Measurements from ENCODE around the gene PAX5.

PAX5 gene

DNA sequence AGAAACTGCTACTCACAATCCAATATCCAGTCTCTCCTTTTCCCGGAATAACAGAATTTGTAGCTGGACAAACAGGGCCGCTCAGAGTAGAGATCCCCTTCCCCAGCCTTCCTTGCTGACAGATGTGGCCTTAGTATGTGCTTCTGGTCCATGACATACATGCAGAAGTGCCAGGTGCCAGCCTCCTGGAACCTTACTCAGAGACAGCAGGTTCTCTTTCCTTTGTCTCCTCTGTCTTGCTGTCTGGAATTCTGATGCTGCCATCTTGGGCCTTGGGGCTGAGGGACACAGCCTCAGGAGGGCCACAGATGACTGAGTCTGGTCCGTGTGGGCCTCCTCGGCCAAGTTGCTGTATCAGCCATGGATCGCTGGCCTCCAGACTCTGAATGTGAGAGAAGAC is 210.1 kb downstream of the PAX5 start:
- no peak for FAIRE-seq

DNA sequence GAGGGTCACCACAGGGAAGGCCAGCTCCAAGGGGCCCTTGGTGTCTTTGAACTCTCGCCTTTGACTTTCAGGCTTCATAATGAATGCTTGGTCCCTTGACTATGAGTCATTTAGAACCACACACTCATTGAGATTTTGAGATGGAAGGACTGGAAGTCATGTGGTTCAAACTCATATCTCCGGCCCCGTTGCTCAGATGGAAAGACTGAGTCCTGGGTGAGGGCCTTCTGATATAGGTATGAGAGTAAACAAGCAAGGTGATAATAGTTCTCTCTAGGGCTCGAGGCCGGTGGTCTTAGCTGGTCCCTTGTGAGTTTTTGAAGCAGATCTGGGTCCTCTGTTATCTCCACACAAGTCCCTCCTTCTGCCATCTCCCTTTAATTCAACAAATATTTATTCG is 210.6 kb downstream of the PAX5 start:
- no peak for FAIRE-seq

DNA sequence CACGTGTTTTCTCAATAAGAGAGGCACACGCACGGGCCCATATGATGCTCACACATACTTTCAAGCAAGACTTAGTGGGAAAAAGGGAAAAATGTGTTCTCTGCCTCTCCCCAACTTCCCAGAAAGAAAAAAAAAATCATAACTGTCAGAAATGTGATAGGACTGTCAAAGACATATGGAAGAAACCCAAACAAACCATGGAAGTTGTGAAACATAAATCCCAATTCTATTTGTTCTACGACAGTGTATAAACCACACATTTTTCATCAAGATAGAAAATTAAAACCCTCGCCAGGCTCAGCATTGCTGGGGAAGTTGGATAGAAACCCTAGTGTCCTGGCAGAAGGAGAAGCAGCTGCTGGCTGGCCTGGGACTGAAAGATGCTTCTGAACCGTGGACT is 211.9 kb downstream of the PAX5 start:
- no peak for FAIRE-seq

DNA sequence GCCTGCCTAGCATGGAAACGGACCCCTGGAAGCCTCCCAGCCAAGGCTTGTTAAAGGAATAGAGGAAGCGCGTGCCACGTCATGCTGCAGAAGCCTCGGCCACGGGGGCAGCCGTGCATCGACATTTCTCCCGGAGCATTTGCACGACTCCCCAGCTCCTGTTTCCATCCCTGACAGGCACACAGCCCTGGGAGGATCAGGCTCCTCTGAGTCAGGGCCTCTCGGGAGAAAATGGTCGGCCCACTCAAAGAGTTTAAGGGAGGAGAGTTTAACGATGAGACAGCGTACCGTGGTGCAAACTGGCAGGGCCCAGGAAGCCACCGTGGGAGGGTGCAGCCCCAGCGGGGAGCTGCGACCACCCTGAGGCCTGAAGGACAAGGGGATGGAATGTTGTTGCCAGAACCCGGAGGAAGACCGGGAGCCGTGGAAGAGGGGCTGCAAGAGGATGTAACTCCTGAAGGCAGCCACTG is 213.6 kb downstream of the PAX5 start:
- no peak for FAIRE-seq

DNA sequence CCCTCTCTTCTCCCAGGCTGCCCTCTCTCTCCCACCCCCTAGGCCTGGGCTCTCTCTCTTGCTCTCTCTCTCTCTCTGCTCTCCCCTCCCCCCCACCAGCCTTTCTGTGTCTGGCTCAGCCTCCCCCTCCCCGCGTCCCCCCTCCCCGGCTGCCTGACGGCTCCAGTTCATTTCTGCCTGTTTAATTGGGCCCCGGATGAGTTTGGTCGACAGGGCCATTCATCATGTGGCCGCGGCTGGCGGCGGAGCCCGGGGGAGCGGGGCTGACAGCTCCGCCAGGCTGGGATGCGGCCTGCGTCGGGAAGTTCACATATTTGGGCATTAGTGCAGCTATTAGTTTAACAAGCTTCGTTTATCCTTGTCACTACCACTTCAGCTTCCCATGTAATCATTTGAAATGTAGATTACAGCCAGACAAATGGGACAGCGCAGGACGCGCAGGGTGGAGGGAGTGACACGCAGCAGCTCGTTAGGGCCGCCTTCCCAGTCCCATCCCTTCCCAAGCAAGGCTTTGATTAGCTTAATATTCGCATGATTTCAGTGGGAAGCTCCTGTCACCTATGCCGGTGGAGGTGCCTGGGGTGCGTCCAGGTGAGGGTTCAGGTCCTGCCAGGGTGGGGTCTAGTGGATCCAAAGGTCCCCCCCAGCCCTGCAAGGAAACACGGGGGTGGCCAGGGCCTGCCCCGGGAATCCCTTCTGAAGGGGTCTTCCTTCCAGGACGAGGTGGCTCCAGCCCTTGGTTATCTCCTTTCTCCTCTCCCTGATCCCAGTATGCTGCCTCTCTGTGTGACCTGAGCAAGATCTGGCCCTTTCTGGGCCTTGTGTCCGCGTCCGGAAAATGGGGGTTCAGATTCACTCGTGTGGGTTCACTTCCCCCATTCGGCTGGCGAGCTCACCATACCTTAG is 214.8 kb downstream of the PAX5 start:
- FAIRE-seq = no peak

DNA sequence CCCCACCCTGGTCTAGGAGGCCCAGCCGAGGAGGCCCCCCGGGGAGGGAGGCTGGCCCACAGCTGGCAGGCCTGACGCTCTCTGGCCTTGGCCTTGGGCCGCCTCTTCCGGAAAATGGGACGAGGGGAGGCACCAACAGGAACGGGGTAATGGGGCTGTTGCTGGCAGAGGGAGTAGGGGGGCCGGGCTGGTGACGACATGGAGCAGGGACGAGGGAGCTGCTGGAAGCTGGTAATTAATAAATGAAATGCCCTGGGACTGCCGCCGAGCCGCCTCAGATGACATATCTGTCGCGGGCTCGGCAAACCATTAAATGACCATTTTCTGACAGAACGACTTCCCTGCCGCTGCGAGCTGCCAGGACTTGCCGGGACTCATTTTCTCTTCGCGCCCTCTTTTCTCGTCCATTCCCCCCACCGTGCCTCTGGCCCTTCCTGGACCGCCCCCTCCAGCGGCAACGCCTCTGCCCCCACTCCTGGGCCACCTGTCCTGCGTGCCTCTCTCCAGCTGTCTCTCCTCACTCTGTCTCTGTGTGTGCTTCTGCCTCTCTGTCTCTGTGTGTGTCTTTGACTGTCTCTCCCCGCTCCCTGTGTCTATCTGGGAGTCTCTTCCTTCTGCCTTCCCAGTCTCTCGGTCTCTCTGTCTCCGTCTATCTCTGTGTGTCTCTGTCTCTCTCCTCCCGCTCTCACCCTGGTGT is 215.7 kb downstream of the PAX5 start:
- FAIRE-seq = no peak

DNA sequence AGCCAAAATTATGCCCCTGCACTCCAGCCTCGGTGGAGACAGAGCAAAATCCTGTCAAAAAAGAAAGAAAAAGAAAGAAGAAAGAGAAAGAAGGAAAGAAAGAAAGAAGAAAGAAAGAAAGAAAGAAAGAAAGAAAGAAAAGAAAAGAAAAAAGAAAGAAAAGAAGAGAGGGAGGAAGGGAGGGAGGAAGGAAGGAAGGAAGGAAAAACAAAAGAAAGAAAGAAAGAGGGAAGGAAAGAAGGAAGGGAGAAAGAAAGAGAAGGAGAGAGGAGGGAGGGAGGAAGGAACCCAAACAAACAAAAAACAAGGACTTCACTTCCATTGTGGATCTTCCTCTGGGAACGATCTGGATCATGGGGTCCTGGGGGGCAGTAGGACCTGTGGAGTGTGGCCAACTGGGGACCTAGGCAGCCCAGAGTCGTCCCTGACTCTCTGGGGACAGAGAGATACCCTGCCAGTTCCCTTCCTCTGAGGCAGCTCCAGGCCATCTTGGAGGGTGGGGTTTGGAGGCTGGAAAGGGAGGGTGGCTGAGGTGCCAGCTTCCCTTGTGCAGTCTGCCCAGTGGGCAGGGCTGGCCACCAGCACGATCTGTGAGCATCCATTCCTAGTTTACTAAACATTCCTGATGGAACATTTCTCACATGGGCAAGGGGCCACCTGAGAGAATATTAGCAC is 216.8 kb downstream of the PAX5 start:
- no peak for FAIRE-seq

DNA sequence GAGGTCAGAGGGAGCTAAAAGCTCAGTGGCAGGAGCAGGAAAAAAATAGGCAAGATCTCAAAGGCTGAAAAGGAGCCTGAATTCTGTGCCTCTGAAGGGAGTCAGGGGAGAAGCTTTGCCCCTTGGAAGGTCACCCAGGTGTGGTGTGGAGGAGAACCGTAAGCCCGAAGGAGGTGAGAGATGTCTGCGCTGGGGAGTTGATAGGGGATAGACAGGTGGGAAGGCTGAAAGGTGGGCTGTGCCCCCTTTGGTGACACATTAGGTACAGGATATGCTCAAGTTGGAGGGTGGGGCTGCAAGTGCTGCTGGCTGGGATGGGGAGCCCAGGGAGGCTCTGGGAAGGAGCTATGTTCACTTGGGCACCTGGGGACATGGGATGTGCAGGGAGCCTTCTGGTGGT is 217.7 kb downstream of the PAX5 start:
- FAIRE-seq = no peak

DNA sequence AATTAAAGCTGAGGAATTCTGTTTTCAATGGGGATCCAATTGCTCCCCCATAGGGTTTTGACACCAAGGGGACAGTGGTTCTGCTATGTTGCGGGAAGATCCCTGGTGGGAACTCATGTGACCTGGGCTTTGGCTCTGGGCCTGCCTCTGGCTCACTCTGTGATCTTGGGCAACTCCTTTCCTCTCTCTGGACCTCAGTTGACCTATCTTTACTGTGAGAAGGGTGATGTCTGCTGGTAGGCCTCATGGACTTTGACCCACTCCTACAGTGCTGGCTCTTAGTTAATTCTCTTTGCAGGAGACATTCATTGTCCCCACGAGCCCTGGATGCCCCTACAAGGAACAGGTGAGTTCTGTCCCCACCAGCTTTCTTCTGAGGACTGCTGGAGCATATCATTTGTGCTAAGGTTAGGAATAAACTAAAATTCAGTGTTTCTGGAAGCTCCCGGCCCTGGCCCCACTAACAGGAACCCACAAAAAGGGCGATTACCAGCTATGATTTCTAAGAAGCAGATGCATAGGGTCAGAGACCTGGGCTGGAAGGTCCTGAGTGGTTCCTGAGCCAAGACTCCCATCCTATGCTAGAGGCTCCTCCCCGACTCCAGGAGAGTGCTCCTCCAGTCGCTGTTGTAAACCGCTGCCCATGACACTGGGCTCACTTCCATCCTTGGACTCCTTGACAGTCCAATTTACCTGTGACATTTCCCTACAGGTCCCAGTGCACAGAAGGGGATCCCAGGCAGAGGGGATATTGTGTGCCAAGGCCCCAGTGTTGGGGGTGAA is 218.3 kb downstream of the PAX5 start:
- FAIRE-seq = no peak

DNA sequence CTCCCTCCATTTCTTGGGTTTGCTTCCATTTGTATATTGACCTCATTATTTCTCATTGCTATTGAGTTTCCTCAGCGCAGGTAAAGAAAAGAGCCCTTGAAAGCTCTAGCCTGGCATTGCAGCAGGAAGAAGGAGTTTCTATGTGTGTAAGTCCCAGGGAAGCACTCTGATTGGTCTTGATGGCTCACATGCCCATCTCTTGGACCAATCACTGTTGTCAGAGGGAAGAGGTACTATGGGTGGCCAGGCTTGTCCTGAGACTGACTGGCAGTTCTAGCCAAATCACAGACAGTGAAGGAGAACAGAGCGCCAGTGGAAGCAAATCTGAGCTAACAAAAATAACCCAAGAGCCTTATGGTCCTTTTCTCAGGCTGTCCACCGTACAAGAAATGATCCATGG is 219.0 kb downstream of the PAX5 start:
- no peak for FAIRE-seq

DNA sequence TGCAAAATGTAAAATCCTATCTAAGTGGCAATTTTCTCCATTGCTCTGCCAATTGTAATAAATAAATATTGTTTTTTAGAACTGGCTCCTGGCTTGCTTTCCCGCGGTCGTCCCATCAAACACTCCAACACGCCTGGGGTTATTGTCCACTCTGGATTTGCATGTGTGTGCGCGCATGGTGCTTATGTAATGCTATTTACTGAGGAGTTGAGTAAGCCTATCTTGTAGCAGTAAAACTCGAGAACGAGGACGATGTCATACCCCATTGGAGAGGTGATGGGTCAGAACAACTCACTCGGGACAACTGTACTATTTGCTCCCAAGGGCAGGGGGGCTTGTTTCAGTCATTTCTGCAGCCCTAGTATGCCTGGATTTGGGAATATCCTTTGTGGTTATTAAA is 220.9 kb downstream of the PAX5 start:
- FAIRE-seq = no peak

DNA sequence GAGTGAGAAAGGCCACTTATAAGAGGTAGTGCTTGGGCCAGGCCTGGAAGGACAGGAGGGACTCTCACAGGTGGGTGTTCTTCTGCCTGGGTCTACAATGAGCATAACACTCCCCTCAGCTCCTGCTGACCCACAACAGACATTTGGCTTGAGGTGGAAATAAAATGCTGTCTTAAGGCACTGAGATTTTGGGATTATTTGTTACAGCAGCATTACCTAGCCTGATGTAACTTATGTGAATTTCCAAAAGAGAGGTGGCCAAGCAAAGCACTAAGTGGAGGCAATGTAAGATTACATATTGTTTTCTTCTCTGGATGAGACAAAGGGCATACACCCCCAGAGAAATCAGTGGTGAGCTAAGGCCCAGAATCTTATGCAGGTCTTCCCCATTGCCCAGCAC is 221.5 kb downstream of the PAX5 start:
- FAIRE-seq = no peak

DNA sequence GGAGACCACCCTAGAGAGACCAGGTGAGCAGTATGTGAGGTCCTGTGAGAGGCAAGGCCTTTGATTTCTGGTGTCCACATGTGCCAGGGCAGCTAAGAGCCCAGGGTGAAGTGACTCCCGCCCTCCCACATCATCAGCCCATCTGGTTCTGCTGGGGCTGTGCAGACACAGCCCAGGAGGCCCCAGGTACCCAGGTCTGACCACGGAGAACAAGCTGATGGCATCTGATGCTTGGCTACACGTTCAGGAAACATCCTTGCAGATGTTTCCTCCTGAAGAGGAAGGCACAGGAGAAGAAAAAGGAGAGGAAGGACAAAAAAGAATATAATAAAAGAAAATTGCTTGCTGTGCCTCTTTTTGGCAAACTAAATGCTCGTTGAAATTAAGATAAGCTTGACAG is 225.8 kb downstream of the PAX5 start:
- no peak for FAIRE-seq

DNA sequence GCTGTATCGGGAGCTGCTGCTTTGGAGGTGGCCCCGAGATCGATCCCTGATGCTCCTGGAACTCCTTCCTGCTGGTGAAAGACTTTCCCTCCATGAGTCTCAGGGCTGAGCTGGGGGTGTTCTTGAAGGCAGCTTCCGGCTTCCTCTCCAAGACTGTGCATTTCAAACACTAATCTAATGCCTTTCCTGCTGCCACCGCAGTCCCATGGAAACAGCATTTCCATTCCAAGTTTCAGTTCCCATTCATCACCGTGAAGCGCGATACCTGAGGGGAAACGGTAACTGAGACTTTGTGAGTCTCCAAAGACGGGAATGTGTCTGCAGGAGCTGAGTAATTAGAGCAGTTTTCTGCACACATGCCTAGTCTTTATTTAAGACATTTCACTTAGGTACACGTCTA is 230.1 kb downstream of the PAX5 start:
- FAIRE-seq = no peak

DNA sequence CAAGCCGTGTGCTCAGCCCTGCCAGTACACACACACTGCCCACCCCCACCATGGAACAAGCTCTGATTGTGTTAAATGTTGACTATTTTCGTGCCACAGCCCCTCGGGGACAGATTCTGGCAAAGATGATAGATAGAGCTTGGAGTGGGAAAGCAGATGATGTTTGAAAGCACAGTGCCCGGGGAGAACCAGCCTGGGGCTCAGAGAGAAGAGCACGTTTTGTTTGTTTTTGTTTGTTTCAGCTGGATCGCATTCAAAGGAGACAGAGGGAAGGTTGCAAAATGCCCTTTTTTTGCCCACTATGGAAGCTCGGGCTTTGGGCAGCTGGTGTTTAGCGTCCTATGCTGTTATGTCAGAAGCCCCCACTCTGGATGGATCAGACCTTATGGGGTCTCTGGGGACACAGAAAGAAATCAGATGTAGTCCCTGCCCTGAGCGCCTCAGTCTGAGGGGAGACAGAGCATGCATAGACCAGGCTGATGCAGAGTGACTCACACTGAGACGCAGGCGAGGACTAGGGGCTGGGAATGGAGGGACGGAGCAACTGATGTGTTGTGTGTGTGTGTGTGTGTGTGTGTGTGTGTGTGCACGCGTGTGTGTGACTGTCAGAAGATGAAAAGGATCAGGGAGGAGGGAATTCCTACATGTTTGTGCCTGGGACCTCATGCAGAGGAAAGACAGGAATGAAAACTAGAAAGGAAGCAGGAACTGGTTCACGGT is 231.7 kb downstream of the PAX5 start:
- FAIRE-seq = no peak

DNA sequence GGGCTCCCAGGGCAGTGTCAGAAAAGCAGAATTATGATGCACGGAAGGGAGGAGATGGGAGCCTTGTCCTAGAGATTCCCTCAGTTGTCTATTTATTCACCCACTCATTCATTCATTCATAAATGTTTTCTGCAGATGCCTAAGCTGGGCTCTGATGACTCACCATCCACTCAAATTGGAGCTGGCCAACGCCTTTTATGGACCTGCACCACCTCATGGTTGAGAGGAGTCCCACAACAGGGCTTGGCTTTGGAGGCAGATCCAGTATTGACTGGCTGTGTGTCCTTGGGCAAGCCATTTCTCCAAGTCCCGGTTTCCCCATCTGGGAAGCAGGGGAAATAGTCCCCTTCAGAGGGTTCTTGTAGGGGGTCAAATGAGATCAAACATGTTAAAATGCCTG is 233.6 kb downstream of the PAX5 start:
- no peak for FAIRE-seq

DNA sequence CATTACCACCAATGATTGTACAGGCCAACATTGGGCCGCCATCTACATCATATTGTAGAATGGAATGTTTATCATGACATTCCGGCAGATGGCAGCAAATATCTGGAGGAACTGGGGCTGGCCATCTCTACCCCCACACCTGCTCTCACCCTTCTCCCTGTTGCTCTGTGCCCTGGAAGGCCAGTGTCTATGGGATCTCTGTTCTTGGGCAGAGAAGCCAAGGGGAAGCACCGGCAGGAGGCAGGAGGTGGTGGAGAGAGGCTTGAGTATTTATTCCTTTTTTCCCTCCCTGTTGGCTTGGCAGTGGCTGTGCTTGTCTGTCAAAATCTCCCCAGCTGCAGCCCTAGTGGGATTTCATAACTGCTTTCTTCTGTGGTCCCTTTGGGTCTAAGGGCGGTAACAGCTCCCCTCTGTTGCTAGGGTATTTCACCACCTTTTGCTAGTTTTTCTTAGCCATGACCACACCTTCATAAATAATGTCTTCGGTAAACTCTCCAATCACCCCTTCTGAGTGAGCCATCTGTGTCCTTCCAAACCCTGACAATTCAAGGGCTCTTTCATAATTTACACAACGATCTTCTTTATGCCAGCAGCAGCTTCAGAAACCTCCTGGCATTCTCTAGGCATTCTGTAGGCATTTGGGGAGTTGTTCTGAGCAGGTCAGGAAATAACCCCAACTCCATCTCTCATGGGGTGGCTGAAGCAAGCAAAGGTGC is 235.6 kb downstream of the PAX5 start:
- FAIRE-seq = no peak

DNA sequence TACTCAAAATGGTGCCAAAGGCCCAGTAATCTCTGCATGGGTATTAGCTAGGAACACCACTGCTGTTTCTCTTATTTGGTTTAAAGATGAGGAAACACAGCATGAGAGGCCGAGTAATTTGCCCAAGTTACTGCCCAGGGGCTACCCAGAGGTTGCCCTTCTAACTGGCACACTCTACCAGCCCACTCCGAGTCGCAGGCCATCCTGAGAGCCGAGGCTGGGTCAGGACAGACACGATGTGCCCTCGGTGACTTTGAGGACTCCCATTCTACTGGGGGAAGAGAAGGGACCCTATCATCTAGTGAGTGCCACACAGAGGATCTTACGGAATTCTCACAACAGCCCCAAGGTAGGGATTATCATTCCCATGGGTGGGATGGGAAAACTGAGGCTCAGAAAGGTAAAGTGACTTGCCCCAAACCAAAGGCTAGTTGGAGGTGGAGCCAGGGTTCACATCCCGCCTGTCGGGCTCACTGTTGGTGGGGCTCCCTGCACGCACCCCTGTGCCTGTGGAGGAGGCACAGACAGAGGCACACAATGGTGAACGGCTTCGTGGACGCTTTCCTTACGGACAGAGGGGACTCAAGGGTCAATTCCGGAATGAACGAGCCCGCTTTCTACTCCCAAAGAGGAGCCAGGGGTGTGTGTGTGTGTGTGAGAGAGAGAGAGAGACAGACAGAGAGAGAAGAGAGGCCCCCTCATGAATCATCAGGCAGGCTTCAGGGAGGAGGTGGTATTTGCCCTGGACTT is 236.4 kb downstream of the PAX5 start:
- no peak for FAIRE-seq

DNA sequence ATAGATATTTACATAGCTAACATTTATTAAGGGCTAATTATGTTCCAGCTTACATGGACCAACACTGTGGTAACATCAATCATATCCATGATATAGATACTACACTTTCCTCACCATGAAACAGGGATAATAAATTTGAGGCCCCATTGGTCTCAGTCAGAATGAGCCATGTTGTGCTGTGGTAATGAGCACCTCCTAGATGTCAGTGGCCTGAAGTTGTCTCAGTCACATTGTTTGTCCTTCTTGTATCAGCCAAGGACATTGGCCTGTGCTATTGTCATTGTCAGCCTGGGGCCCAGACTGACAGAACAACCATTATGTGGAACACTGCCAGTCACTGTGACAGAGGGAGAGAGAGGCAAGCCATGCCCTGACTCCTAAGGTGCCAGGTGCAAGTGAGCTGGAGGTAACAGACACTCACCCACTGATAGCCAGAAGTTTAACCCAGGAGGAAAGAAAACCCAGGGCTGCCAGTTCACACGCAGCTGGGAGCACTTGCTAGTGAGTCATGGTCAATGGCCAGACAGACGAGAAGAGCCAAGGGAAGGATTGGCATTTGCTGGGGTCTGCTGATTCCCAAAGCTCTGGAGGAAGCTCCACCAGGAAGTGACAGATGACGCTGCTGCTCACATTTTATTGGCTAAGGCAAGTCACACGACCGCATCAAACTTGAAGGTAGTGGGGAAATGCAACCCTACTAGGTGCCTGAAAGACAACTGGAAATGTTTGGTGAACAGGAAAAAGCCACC is 237.2 kb downstream of the PAX5 start:
- no peak for FAIRE-seq

DNA sequence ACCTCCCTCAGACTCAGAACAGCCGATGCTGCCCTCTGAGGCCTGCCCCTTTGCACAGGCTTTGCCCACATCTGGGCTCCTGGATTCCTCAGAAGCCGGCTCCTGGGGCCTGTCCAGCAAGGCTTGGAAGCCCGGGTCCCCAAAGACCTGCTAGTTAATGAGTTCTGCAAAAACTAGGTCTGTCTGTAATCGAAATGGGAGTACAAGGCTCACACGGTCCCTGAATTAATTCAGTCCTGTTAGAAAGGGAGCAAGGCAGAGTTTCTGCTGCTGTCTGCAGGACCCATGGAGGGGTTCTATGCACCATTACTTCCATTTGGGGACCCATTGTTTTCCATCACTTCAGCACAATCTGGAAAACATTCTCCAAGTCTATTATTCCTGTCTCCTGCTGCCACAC is 239.6 kb downstream of the PAX5 start:
- FAIRE-seq = no peak

All from G401.6 (cell line).